ENCODE results near the gene SLC9A9. TPM values are rescaled to one million over a fixed set of nuclear protein-coding genes. Genes with fewer than 3 reads are reported as not detected.

SLC9A9 gene
- total and polyA plus RNA-seq, 8 donors, result 0.28 to 5.9 (median 0.75) TPM

- no peaks in the 10 kb centered on the region for H3K27me3 ChIP-seq
- no peaks in the 10 kb centered on the region for H3K9me3 ChIP-seq
- intact Hi-C loops (cut with DNase I), result no loop called here
- TF ChIP-seq CTCF (IDR thresholded peaks at IDR 0.05), result no peak
- no peaks in the 10 kb centered on the region for H3K4me1 ChIP-seq
- ATAC-seq, result peak in 3 of 4 donors; percentile 39 to 59 (median 45)
- no peak overlapping the region for H3K27ac ChIP-seq
- DNase-seq, result no peak
- no peaks in the 10 kb centered on the region for H3K36me3 ChIP-seq
- no peak for FAIRE-seq
- H3K4me3 ChIP-seq, result no peak overlapping the region
Observed at GRCh38 chr3:143217283-143217682, 631.0 kb downstream of the SLC9A9 start.

GRCh38 chr3:143216709-143217182 is 631.5 kb downstream of the SLC9A9 start:
- peak in 3 of 4 donors; percentile 22 to 34 (median 25) for ATAC-seq
- Histone ChIP-seq H3K27me3 (no peaks in the 10 kb centered on the region), H3K36me3 (no peaks in the 10 kb centered on the region), H3K4me1 (no peaks in the 10 kb centered on the region), H3K4me3 (no peak overlapping the region), H3K27ac (peak overlapping the region in 1 of 4 donors; percentile 31), H3K9me3 (no peaks in the 10 kb centered on the region)
- no peak for FAIRE-seq
- TF ChIP-seq CTCF (IDR thresholded peaks at IDR 0.05), result no peak
- intact Hi-C loops (cut with DNase I), result no loop called here
- no peak for DNase-seq
- WGBS, 2 donors, result 47 to 56% methylated on average over 3 of the region's 3 CpGs

Other genes starting within 250 kb of the SLC9A9 start
- gene DIPK2A, start 123.4 kb upstream of the SLC9A9 start, total RNA-seq, result 10 to 100 TPM in 1 of 6 donors, 1 to 10 TPM in 5; 3.9 to 11.2 (median 5.0) TPM
- gene DIPK2A, start 123.4 kb upstream of the SLC9A9 start, polyA plus RNA-seq, result 1 to 10 TPM; 1.6 to 3.5 TPM